GM12878 (cell line): ENCODE measurements around the gene CORO7. TPM values are rescaled to one million over a fixed set of nuclear protein-coding genes. Genes with fewer than 3 reads are reported as not detected.

Source experiments
- EP300 ChIP-seq, 2 experiments: fragments of 150-350 bp in 1 of 2; IDR thresholded peaks; 2 replicates each; pipeline ENCODE4 v1.6.1; 2011 to 2012; ENCODE audit warnings: low read depth in 2 of 2, low read length in 2 of 2, borderline replicate concordance in 1 of 2, improper control_type of control experiment in 1 of 2, inconsistent platforms in 1 of 2; ENCODE audit not compliant: control insufficient read depth in 1 of 2
- GATAD2B ChIP-seq: fragments of 450-650 bp; conservative IDR thresholded peaks from 2 replicates; pipeline ENCODE4 v1.6.1; 2017; ENCODE audit warnings: low read depth, mild to moderate bottlenecking, moderate library complexity
- LARP7 ChIP-seq: fragments of 450-650 bp; IDR thresholded peaks from 2 replicates; pipeline ENCODE4 v1.6.1; 2017; ENCODE audit warnings: mild to moderate bottlenecking
- MYB ChIP-seq: fragments of 150-350 bp; IDR thresholded peaks from 2 replicates; pipeline ENCODE4 v1.6.1; 2014; ENCODE audit warnings: mild to moderate bottlenecking, low read depth, low read length, borderline replicate concordance
- PML ChIP-seq: IDR thresholded peaks from 2 replicates; pipeline ENCODE4 v1.6.1; 2012; ENCODE audit warnings: low read length, inconsistent platforms
- SRF ChIP-seq, 2 experiments: IDR thresholded peaks; 2 replicates each; pipeline ENCODE4 v1.6.1; 2011; ENCODE audit warnings: low read depth in 2 of 2, low read length in 2 of 2, mild to moderate bottlenecking in 1 of 2, moderate library complexity in 1 of 2
- STAT1 ChIP-seq: fragments of 450-650 bp; conservative IDR thresholded peaks from 2 replicates; pipeline ENCODE4 v1.6.1; 2014; ENCODE audit warnings: antibody characterized with exemption, mild to moderate bottlenecking
- YY1 ChIP-seq: IDR thresholded peaks from 2 replicates; pipeline ENCODE4 v1.6.1; 2011; ENCODE audit warnings: low read depth, mild to moderate bottlenecking, low read length
- polyA plus RNA-seq, 11 experiments: library from polyadenylated mRNA; depleted of rRNA in 4 of 11; unstranded in 6 of 11; stranded (reverse) in 5 of 11; fragments of >200 nt; fragmentation: Nextera tagmentation in 4 of 11; fragmentation: Illumina TruSeq in 1 of 11; extraction: Ambion mirVana in 4 of 11; extraction: Trizol in 1 of 11; gene quantifications; 1 replicate in 1 of 11; 2 replicates in 10 of 11; pipeline versions ENCODE4 v1.2.1 to v1.2.3, GENCODE V29; 2011 to 2016; ENCODE audit warnings: inconsistent platforms in 2 of 11, missing spikeins in 2 of 11, low read depth in 1 of 11
- total RNA-seq, 4 experiments: library from RNA; depleted of rRNA in 3 of 4; stranded (reverse); fragments of >200 nt in 3 of 4; fragmentation: Illumina TruSeq in 1 of 4; extraction: Trizol in 1 of 4; gene quantifications; 2 replicates each; pipeline versions ENCODE4 v1.2.1 to v1.2.3, GENCODE V29; 2013 to 2021
- TF ChIP-seq, protein P1 (sequence below): fragments of 450-650 bp; IDR thresholded peaks from 2 replicates; pipeline ENCODE4 v1.6.1; 2018; ENCODE audit warnings: mild to moderate bottlenecking, low read depth, moderate library complexity; ENCODE audit not compliant: partially characterized antibody

Gene CORO7
- total and polyA plus RNA-seq, 10 of the 15 experiments (the other 5 are each of a cell fraction or from before 2014, with no cell fraction given), result 0.64 to 89.2 (median 43.7) TPM

DNA sequence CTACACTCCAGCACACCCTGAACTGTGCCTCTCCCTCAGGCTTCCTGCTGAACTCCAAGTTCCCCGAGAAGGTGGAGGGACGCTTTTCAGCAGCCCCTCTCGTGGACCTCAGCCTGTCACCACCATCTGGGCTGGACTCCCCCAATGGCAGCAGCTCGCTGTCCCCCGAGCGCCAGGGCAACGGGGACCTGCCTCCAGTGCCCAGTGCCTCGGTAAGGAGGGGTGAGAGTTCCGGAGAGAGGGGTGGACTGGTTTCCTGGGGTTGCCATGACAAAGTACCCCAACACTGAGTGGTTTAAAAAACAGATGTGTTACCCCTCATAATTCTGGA lies 83.1 kb downstream of the CORO7 start (continued):
- no peak for TF ChIP-seq MYB
- no peak for TF ChIP-seq STAT1
- TF ChIP-seq, protein P1, sequence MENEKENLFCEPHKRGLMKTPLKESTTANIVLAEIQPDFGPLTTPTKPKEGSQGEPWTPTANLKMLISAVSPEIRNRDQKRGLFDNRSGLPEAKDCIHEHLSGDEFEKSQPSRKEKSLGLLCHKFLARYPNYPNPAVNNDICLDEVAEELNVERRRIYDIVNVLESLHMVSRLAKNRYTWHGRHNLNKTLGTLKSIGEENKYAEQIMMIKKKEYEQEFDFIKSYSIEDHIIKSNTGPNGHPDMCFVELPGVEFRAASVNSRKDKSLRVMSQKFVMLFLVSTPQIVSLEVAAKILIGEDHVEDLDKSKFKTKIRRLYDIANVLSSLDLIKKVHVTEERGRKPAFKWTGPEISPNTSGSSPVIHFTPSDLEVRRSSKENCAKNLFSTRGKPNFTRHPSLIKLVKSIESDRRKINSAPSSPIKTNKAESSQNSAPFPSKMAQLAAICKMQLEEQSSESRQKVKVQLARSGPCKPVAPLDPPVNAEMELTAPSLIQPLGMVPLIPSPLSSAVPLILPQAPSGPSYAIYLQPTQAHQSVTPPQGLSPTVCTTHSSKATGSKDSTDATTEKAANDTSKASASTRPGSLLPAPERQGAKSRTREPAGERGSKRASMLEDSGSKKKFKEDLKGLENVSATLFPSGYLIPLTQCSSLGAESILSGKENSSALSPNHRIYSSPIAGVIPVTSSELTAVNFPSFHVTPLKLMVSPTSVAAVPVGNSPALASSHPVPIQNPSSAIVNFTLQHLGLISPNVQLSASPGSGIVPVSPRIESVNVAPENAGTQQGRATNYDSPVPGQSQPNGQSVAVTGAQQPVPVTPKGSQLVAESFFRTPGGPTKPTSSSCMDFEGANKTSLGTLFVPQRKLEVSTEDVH, result no peak
- no peak for TF ChIP-seq YY1
- TF ChIP-seq SRF (IDR thresholded peaks at IDR 0.05; ENCODE audit: low read depth in 2 of 2, low read length in 2 of 2), result no peak
- TF ChIP-seq GATAD2B, result no peak
- TF ChIP-seq LARP7, result no peak
- no peak for TF ChIP-seq EP300 (IDR thresholded peaks at IDR 0.05; ENCODE audit: borderline replicate concordance in 1 of 2, control insufficient read depth in 1 of 2, low read depth in 2 of 2, low read length in 2 of 2)
- TF ChIP-seq PML, result no peak
